Body of pancreas (tissue), 4 donors: Measurements from ENCODE around the gene CRACDL. TPM values are rescaled to one million over a fixed set of nuclear protein-coding genes. Genes with fewer than 3 reads are reported as not detected.

Experiments used
- ATAC-seq: fragments of 150-250 bp; one replicate; pipeline ENCODE4 v1.9.1; 2016
- DNase-seq, 4 donors: peaks; one replicate each; pipeline ENCODE4 v3.0.0-alpha.2; 2019
- H3K27ac ChIP-seq, 4 donors: fragments of 200-600 bp; sonication (generic); 1 replicate in 3 of 4; 2 replicates in 1 of 4; pipeline versions ENCODE4 v1.5.1 to v1.6.1; 2016 to 2019; ENCODE audit warnings: mild to moderate bottlenecking in 1 of 4, mixed read lengths in 1 of 4, moderate library complexity in 1 of 4
- H3K27me3 ChIP-seq, 2 donors: fragments of 200-600 bp; sonication (generic); one replicate each; pipeline ENCODE4 v1.6.0; 2016; ENCODE audit warnings: mild to moderate bottlenecking in 1 of 2
- H3K36me3 ChIP-seq, 2 donors: fragments of 200-600 bp; sonication (generic); replicated peaks in 1 of 2; 2 replicates each; pipeline ENCODE4 v1.5.1; 2016; ENCODE audit warnings: low read depth in 2 of 2; ENCODE audit not compliant: insufficient read depth in 1 of 2
- H3K4me1 ChIP-seq: fragments of 200-600 bp; sonication (generic); one replicate; pipeline ENCODE4 v1.6.0; 2016
- H3K4me3 ChIP-seq, 2 donors: fragments of 200-600 bp; sonication (generic); 1 replicate in 1 of 2; 2 replicates in 1 of 2; pipeline ENCODE4 v1.5.1; 2016 to 2019
- H3K9me3 ChIP-seq, 3 donors: fragments of 200-600 bp; sonication (generic); 1 replicate in 2 of 3; 2 replicates in 1 of 3; pipeline ENCODE4 v1.5.1; 2016
- POLR2A ChIP-seq, 3 donors: fragments of 450-650 bp; IDR thresholded peaks; one replicate each; pipeline ENCODE4 v1.6.1; 2016; ENCODE audit warnings: antibody characterized with exemption in 3 of 3, mild to moderate bottlenecking in 2 of 3
- WGBS, 2 donors: methylation state at CpG; one replicate each; pipeline ENCODE4 v1.1.5; 2017; 5-methylcytosine and 5-hydroxymethylcytosine counted together
- intact Hi-C: fragments of 100-400 bp; cut with DNase I; formaldehyde crosslinking; loops from one replicate; pipeline ENCODE4 v1.15.1; 2023
- total RNA-seq, 2 donors: library from RNA; depleted of rRNA; stranded (reverse); fragments of >200 nt; gene quantifications; one replicate each; pipeline ENCODE4 v1.1.0, GENCODE V29; 2016
- TF ChIP-seq, protein P1 (sequence below), 7 experiments: fragments of 450-650 bp in 4 of 7; fragments of 200-600 bp in 3 of 7; sonication (generic) in 3 of 7; IDR thresholded peaks; one replicate each; pipeline ENCODE4 v1.5.1; 2016 to 2019; ENCODE audit warnings: antibody characterized with exemption in 7 of 7

CRACDL gene
- total RNA-seq, 2 donors from 2014 or later = 14.8 to 22.1 TPM

DNA sequence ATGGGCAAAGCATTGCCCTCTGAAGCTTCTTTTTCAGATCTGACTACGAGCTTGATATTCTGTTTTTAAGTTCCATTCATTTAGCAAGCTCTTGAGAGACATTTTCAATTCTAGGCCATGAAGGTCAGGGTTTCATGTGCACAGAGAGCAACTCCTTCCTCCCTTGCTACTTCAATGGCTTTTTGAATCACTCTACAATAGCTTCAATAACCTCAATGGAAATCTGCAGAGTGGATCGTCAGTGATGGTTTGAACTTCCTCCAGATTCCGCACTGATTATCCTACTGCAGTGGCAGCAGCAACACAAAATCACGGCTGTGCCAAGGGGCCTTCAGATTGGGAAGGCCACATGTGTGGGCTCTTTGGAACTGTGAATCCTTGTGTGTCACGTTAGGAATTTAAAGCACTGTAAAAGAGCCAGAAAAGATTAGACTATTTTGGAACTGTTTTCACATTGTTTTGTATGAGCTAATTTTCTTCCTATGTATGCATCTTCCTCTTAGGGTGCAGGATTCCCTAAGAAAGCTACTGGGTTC is 116.7 kb downstream of the CRACDL start:
- intact Hi-C loops = no loop called here
- no peaks in the 10 kb centered on the region for H3K36me3 ChIP-seq
- H3K27ac ChIP-seq = no peak overlapping the region
- H3K4me1 ChIP-seq = no peaks in the 10 kb centered on the region
- 68 to 80% methylated on average over 5 of the region's 5 CpGs for WGBS, 2 donors
- no peak for ATAC-seq
- no peaks in the 10 kb centered on the region for H3K9me3 ChIP-seq
- no peak for DNase-seq
- H3K27me3 ChIP-seq = no peaks in the 10 kb centered on the region
- H3K4me3 ChIP-seq = no peak overlapping the region
- TF ChIP-seq POLR2A (IDR thresholded peaks at IDR 0.05) = no peak
- TF ChIP-seq, protein P1, sequence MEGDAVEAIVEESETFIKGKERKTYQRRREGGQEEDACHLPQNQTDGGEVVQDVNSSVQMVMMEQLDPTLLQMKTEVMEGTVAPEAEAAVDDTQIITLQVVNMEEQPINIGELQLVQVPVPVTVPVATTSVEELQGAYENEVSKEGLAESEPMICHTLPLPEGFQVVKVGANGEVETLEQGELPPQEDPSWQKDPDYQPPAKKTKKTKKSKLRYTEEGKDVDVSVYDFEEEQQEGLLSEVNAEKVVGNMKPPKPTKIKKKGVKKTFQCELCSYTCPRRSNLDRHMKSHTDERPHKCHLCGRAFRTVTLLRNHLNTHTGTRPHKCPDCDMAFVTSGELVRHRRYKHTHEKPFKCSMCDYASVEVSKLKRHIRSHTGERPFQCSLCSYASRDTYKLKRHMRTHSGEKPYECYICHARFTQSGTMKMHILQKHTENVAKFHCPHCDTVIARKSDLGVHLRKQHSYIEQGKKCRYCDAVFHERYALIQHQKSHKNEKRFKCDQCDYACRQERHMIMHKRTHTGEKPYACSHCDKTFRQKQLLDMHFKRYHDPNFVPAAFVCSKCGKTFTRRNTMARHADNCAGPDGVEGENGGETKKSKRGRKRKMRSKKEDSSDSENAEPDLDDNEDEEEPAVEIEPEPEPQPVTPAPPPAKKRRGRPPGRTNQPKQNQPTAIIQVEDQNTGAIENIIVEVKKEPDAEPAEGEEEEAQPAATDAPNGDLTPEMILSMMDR (IDR thresholded peaks at IDR 0.05) = no peak

DNA sequence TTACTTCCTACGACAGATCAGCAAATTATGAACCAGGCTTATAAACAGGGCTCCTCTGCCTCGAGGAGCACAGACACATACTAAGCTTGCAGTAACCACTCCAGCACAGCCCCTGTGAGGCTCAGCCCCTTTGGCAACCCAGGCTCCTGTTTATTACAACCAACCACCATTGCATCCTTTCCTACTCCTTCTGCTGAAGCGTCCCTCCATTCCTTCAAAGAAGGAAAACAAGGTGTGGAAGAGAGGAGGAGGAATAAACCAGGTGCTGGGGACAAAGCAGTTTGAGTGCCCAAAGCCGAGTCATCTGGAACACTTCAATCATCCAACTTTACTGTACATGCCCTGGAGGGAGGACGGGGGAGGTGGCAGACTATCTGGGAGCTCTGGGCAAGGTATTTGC is 117.9 kb downstream of the CRACDL start:
- intact Hi-C loops = no loop called here
- Histone ChIP-seq H3K36me3 (no peaks in the 10 kb centered on the region), H3K27me3 (no peaks in the 10 kb centered on the region), H3K4me3 (no peak overlapping the region), H3K9me3 (no peaks in the 10 kb centered on the region), H3K4me1 (no peaks in the 10 kb centered on the region), H3K27ac (no peak overlapping the region)
- WGBS, 2 donors = 78 to 80% methylated on average over 5 of the region's 5 CpGs
- TF ChIP-seq POLR2A (IDR thresholded peaks at IDR 0.05) = no peak
- TF ChIP-seq, protein P1 (IDR thresholded peaks at IDR 0.05) = no peak
- ATAC-seq (no peak), DNase-seq (no peak)

DNA sequence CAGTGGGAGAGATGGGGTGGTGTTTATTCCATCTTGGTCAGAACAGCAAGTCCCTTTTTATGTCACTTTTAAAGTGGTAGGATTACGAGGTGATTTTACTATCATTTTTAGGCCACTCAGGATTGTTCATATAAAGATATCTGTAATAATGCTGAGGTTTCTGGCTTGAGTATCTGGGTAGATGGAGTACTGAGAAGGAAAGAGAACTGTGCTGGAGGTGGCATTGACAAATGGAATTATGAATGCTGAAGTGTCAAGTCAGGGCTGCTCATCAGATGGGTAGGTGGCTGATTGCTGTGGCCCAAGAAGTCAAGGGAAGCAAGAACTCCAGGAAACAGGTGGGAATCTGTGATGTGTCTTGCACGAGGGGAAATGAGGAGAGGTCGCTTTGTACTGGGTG is 119.7 kb downstream of the CRACDL start:
- Histone ChIP-seq H3K27me3 (no peaks in the 10 kb centered on the region), H3K4me1 (no peaks in the 10 kb centered on the region), H3K4me3 (no peak overlapping the region), H3K9me3 (no peaks in the 10 kb centered on the region), H3K36me3 (no peaks in the 10 kb centered on the region), H3K27ac (no peak overlapping the region)
- DNase-seq = no peak
- intact Hi-C loops = no loop called here
- no peak for ATAC-seq
- 85 to 95% methylated on average over 3 of the region's 3 CpGs for WGBS, 2 donors
- TF ChIP-seq, protein P1 (IDR thresholded peaks at IDR 0.05) = no peak
- no peak for TF ChIP-seq POLR2A (IDR thresholded peaks at IDR 0.05)

DNA sequence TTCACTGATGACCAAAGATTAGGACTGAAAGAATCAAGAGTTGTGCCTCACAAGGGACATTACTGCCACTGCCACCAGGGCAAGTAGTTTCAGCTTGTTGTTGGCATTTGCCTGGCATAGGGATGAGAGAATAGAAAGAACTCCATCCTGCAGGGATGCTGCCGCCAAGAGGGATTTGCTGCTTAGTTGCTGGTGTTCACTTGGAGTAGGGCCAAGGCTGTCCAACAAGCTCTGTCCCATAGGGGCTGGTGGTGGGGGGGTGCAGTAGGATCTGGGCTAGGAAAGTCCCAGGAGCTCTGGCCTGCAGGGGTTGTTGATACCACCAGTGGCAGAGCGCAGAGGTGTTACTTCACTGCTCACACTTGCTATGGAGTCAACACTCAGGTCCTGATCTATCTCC is 120.2 kb downstream of the CRACDL start:
- Histone ChIP-seq H3K4me3 (no peak overlapping the region), H3K36me3 (no peaks in the 10 kb centered on the region), H3K4me1 (no peaks in the 10 kb centered on the region), H3K27ac (no peak overlapping the region), H3K9me3 (no peaks in the 10 kb centered on the region), H3K27me3 (no peaks in the 10 kb centered on the region)
- DNase-seq (no peak), ATAC-seq (no peak)
- WGBS, 2 donors = 93% methylated on average over 2 of the region's 2 CpGs
- TF ChIP-seq, protein P1 (IDR thresholded peaks at IDR 0.05) = no peak
- no peak for TF ChIP-seq POLR2A (IDR thresholded peaks at IDR 0.05)
- intact Hi-C loops = no loop called here

DNA sequence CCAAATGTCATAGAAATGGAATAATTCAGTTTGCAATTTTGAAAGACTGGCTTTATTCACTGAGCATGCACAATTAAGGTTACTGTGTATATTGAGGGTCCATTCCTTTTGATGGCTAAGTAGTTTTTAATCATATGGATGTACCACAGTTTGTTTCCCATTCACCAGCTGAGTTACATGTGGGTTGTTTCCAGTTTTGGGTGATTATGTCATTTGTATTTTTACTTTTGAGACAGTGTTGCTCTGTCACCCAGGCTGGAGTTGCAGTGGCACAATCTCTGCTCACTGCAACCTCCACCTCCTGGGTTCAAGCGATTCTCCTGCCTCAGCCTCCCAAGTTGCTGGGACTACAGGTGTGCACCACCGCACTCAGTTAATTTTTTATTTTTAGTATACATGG is 124.3 kb downstream of the CRACDL start:
- 90 to 97% methylated on average over 2 of the region's 2 CpGs for WGBS, 2 donors
- Histone ChIP-seq H3K4me3 (no peak overlapping the region), H3K36me3 (no peaks in the 10 kb centered on the region), H3K27ac (no peak overlapping the region), H3K27me3 (no peaks in the 10 kb centered on the region), H3K9me3 (no peaks in the 10 kb centered on the region), H3K4me1 (peaks cover 7% of the 10 kb centered on the region)
- ATAC-seq = no peak
- DNase-seq = no peak
- TF ChIP-seq, protein P1 (IDR thresholded peaks at IDR 0.05) = no peak
- no peak for TF ChIP-seq POLR2A (IDR thresholded peaks at IDR 0.05)
- intact Hi-C loops = no loop called here
